A549 (cell line): ENCODE data around the gene RAMACL. TPM values are rescaled to one million over a fixed set of nuclear protein-coding genes. Genes with fewer than 3 reads are reported as not detected.
A peak's percentile ranks its signal among the peaks of the same experiment; 100 is the strongest.

Source experiments
- ATAC-seq, 2 experiments: fragments of 200-7000 bp in 1 of 2; fragments of >200 bp in 1 of 2; cut with Nextera tagmentation in 1 of 2; cut with Tn5 transposase in 1 of 2; 3 replicates each; pipeline versions ENCODE4 v1.8.0 to v1.9.1; 2018 to 2020; ENCODE audit warnings: mild to moderate bottlenecking in 1 of 2, moderate library complexity in 1 of 2
- CTCF ChIA-PET: fragments of 300-600 bp; sonication (Branson Sonifier 250); formaldehyde crosslinking; extraction: SDS; loops from one replicate; lab custom pipeline; 2021; ENCODE audit warnings: antibody characterized with exemption, inconsistent platforms; lab: Yijun Ruan, JAX
- POLR2A ChIA-PET: fragments of 350-600 bp; formaldehyde crosslinking; extraction: SDS; loops from one replicate; lab custom pipeline; 2021; ENCODE audit warnings: antibody characterized with exemption, inconsistent platforms; lab: Yijun Ruan, JAX
- DNase-seq, 2 experiments: peaks; one replicate each; pipeline versions ENCODE4 v3.0.0 to v3.0.0-alpha.2; 2011 to 2016; ENCODE audit warnings: low read depth in 1 of 2, low spot score in 1 of 2
- FAIRE-seq: peaks from 2 replicates; lab custom pipeline; 2011; peaks lifted over from hg19 to GRCh38; lab: Jason Lieb, UNC
- H3K27ac ChIP-seq, 2 experiments: fragments of >200 bp; sonication (Bioruptor Twin); formaldehyde crosslinking; 3 replicates each; pipeline ENCODE4 v1.5.1; 2016 to 2017
- H3K4me1 ChIP-seq: fragments of >200 bp; sonication (Bioruptor Twin); formaldehyde crosslinking; 3 replicates; pipeline ENCODE4 v1.6.1; 2016
- H3K4me2 ChIP-seq: fragments of >200 bp; sonication (Bioruptor Twin); formaldehyde crosslinking; 3 replicates; pipeline ENCODE4 v1.6.1; 2016
- H3K4me3 ChIP-seq: fragments of >200 bp; sonication (Bioruptor Twin); formaldehyde crosslinking; 3 replicates; pipeline ENCODE4 v1.5.1; 2016
- H3K9me3 ChIP-seq: fragments of >200 bp; sonication (Bioruptor Twin); formaldehyde crosslinking; 3 replicates; pipeline ENCODE4 v1.6.1; 2016
- BHLHE40 ChIP-seq: IDR thresholded peaks from 2 replicates; pipeline ENCODE4 v1.6.1; 2012; ENCODE audit warnings: low read depth, low read length, inconsistent platforms
- CBX2 ChIP-seq: fragments of 200-600 bp; sonication (generic); IDR thresholded peaks from 2 replicates; pipeline ENCODE4 v1.6.1; 2016; ENCODE audit warnings: low read depth, mild to moderate bottlenecking, borderline replicate concordance
- FOSL2 ChIP-seq, 2 experiments: fragments of 450-650 bp in 1 of 2; fragments of >200 bp in 1 of 2; sonication (Bioruptor Twin) in 1 of 2; formaldehyde crosslinking; IDR thresholded peaks; 2 replicates each; pipeline versions ENCODE4 v1.5.0 to v1.6.1; 2016 to 2020; ENCODE audit warnings: mild to moderate bottlenecking in 1 of 2, moderate library complexity in 1 of 2
- GATA3 ChIP-seq: IDR thresholded peaks from 2 replicates; pipeline ENCODE4 v1.6.1; 2012; ENCODE audit warnings: borderline replicate concordance
- NFE2L2 ChIP-seq: fragments of 150-350 bp; conservative IDR thresholded peaks from 2 replicates; pipeline ENCODE4 v1.6.1; 2014; ENCODE audit warnings: low read length
- NR3C1 ChIP-seq: fragments of >200 bp; sonication (Bioruptor Twin); formaldehyde crosslinking; IDR thresholded peaks from 3 replicates; pipeline ENCODE4 v1.6.1; 2017
- SMC3 ChIP-seq: fragments of >200 bp; sonication (Bioruptor Twin); formaldehyde crosslinking; IDR thresholded peaks from 3 replicates; pipeline ENCODE4 v1.6.1; 2018; ENCODE audit warnings: inconsistent platforms
- ZSCAN20 ChIP-seq: fragments of 250-450 bp; sonication (Bioruptor Pico); IDR thresholded peaks from 2 replicates; pipeline ENCODE4 v1.8.0; 2022; ENCODE audit warnings: mild to moderate bottlenecking, moderate library complexity
- WGBS: methylation state at CpG from one replicate; pipeline ENCODE4 v1.1.6; 2017; ENCODE audit errors: missing lambda C conversion rate; 5-methylcytosine and 5-hydroxymethylcytosine counted together
- polyA plus RNA-seq, 4 experiments: library from polyadenylated mRNA; depleted of rRNA in 3 of 4; stranded (reverse); fragments of >200 nt; fragmentation: RNase III in 1 of 4; extraction: RNeasy Plus Mini Kit Qiagen cat#74134 plus additional on column Dnase treatment in 1 of 4; gene quantifications; 2 replicates in 3 of 4; 3 replicates in 1 of 4; pipeline ENCODE4 v1.2.3, GENCODE V29; 2011 to 2017
- TF ChIP-seq, protein P1 (sequence below): fragments of 200-600 bp; sonication (generic); IDR thresholded peaks from 2 replicates; pipeline ENCODE4 v1.6.1; 2016; ENCODE audit warnings: antibody characterized with exemption, mild to moderate bottlenecking, moderate library complexity
- TF ChIP-seq, protein P2 (sequence below): IDR thresholded peaks from 2 replicates; pipeline ENCODE4 v1.6.1; 2012
- TF ChIP-seq, protein P3 (sequence below): fragments of >200 bp; sonication (Bioruptor Twin); formaldehyde crosslinking; IDR thresholded peaks from 3 replicates; pipeline ENCODE4 v1.6.1; 2016
- TF ChIP-seq, protein P4 (sequence below): IDR thresholded peaks from 2 replicates; pipeline ENCODE4 v1.6.1; 2012

Gene RAMACL
- polyA plus RNA-seq, 2 of the 4 experiments (the other 2 are of a cell fraction): 0.08 to 0.67 TPM

DNA sequence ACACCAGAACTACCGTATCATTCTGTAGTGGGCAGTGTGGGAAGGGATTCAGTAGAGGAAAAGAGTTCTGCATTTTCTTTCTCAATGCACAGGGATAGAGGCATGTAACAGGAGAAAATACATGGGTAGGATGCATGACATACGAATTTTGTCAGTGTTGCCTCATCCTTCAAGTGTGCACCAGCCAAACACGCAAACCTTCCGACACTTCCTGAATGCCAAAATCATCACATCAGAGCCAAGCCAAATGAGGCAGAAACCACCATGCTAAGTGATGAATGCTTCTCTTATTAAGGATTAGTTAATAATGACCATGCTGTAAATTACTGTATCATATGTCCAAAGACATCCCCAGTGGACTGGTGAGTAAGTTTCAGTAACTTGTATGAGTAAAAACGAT, 27.3 kb downstream of the RAMACL start (continued):
- TF ChIP-seq, protein P1, sequence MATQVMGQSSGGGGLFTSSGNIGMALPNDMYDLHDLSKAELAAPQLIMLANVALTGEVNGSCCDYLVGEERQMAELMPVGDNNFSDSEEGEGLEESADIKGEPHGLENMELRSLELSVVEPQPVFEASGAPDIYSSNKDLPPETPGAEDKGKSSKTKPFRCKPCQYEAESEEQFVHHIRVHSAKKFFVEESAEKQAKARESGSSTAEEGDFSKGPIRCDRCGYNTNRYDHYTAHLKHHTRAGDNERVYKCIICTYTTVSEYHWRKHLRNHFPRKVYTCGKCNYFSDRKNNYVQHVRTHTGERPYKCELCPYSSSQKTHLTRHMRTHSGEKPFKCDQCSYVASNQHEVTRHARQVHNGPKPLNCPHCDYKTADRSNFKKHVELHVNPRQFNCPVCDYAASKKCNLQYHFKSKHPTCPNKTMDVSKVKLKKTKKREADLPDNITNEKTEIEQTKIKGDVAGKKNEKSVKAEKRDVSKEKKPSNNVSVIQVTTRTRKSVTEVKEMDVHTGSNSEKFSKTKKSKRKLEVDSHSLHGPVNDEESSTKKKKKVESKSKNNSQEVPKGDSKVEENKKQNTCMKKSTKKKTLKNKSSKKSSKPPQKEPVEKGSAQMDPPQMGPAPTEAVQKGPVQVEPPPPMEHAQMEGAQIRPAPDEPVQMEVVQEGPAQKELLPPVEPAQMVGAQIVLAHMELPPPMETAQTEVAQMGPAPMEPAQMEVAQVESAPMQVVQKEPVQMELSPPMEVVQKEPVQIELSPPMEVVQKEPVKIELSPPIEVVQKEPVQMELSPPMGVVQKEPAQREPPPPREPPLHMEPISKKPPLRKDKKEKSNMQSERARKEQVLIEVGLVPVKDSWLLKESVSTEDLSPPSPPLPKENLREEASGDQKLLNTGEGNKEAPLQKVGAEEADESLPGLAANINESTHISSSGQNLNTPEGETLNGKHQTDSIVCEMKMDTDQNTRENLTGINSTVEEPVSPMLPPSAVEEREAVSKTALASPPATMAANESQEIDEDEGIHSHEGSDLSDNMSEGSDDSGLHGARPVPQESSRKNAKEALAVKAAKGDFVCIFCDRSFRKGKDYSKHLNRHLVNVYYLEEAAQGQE: no peak
- TF ChIP-seq NR3C1: no peak

DNA sequence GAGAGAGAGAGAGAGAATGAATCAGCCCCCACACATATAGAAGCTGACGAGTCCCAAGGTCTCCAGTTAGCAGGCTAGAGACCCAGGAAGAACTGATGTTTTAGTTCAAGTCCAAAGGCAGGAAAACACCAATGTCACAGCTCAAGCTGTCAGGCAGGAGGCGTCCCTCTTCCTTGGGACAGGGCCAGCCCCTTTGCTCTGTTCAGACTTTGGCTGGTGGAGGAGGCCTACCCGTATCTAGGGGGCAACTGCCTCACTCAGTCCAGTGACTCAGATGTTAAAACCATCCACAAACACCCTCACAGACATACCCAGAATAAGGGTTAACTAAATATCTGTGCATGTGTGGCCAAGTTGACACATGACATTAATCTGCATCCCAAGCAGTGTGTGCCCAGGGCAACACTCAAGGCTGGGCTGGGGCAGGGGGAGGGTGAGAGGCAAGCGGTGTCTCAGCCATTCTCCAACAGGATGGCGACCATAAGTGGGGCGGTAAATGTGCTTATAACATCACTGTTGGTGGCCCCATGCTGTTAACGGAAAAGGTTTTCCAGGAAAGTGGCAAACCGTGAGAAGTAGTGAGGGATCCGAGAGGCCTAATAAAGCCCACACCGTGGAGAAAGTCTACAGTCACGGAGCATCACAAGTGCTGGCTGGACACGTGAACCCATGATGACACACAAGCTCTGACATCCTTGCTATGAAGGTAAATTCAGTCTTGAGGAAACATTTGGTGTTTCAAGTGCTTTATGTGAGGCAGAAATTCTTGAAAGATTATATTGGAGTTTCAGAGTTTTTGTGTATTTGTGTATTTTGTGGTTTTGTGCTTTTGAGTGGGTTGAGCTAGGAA, 28.1 kb downstream of the RAMACL start:
- H3K27ac ChIP-seq: no peak overlapping the region
- no peak for ATAC-seq
- no peak for TF ChIP-seq SMC3
- TF ChIP-seq GATA3: no peak
- no peak for TF ChIP-seq ZSCAN20 (CRISPR knock-in tag)
- no peak for TF ChIP-seq BHLHE40
- TF ChIP-seq, protein P2, sequence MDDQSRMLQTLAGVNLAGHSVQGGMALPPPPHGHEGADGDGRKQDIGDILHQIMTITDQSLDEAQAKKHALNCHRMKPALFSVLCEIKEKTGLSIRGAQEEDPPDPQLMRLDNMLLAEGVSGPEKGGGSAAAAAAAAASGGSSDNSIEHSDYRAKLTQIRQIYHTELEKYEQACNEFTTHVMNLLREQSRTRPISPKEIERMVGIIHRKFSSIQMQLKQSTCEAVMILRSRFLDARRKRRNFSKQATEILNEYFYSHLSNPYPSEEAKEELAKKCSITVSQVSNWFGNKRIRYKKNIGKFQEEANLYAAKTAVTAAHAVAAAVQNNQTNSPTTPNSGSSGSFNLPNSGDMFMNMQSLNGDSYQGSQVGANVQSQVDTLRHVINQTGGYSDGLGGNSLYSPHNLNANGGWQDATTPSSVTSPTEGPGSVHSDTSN: no peak
- TF ChIP-seq NFE2L2: no peak
- TF ChIP-seq CBX2: no peak
- TF ChIP-seq NR3C1: no peak
- TF ChIP-seq, all 56 proteins: peak for 0
- CTCF ChIA-PET: no interaction called here
- POLR2A ChIA-PET: no interaction called here
- no peak for DNase-seq
- no peak for FAIRE-seq
- Histone ChIP-seq H3K4me1 (peaks cover 8% of the 10 kb centered on the region; the same call in 1 of the 3 replicates), H3K4me2 (no peak overlapping the region), H3K4me3 (no peak overlapping the region), H3K9me3 (no peaks in the 10 kb centered on the region)
- WGBS: 62% methylated on average over 11 of the region's 12 CpGs

DNA sequence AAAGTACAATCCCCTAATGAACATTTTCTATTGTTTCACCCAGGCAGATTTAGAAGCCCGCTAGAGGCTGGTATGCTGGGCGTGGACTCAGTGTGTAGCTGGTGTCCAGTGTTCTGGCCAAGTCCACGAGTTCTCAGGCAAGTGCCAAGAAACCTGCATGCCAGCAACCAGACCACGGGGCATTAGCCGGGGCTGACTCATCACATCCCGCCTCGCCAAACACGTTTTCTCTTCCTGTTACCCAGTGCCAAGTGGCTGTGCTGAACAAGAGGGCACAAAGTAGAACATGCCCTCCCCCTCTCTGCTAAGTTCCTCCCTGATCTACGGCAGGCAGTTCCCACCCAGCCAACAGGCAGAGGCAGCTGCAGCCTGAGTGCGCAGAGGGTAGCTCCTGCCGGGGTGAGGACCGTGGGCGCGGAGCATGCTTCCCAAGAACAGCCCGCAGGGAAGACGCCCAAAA, 29.6 kb downstream of the RAMACL start:
- Histone ChIP-seq H3K9me3 (no peaks in the 10 kb centered on the region), H3K4me1 (peaks cover 8% of the 10 kb centered on the region; the same call in 1 of the 3 replicates), H3K27ac (peak overlapping the region in 1 of 2 experiments; percentile 50; a peak in 3 of 6 replicates), H3K4me3 (no peak overlapping the region), H3K4me2 (peak overlapping the region; percentile 25; the same call in 2 of the 3 replicates)
- POLR2A ChIA-PET: no interaction called here
- ATAC-seq (peak; percentile 59 to 67; a peak in 4 of 6 replicates), DNase-seq (peak; percentile 23 to 52), FAIRE-seq (no peak)
- CTCF ChIA-PET: interaction anchor here (0.6 kb wide), 1 partner anchor 128 kb away, joined by 3 read pairs; no protein-coding TSS in a partner anchor
- WGBS: 58% methylated on average over 12 of the region's 16 CpGs
- no peak for TF ChIP-seq NFE2L2
- TF ChIP-seq, protein P3, sequence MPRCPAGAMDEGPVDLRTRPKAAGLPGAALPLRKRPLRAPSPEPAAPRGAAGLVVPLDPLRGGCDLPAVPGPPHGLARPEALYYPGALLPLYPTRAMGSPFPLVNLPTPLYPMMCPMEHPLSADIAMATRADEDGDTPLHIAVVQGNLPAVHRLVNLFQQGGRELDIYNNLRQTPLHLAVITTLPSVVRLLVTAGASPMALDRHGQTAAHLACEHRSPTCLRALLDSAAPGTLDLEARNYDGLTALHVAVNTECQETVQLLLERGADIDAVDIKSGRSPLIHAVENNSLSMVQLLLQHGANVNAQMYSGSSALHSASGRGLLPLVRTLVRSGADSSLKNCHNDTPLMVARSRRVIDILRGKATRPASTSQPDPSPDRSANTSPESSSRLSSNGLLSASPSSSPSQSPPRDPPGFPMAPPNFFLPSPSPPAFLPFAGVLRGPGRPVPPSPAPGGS: no peak
- TF ChIP-seq FOSL2 (IDR thresholded peaks at IDR 0.05): no peak
- TF ChIP-seq FOSL2 (CRISPR knock-in tag; IDR thresholded peaks at IDR 0.05): 0 out of 2 replicates have a peak, but pooled peaks have one; percentile 11
- TF ChIP-seq, protein P4, sequence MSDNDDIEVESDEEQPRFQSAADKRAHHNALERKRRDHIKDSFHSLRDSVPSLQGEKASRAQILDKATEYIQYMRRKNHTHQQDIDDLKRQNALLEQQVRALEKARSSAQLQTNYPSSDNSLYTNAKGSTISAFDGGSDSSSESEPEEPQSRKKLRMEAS: 0 out of 2 replicates have a peak, but pooled peaks have one; percentile 28
